Cardiac muscle cell (in vitro differentiated cells and primary cell): Measurements from ENCODE around the gene ST6GALNAC2. TPM values are rescaled to one million over a fixed set of nuclear protein-coding genes. Genes with fewer than 3 reads are reported as not detected.

Experiments
- DNase-seq, 2 donors: peaks; one replicate each; pipeline versions ENCODE4 v3.0.0 to v3.0.0-alpha.2; 2010 to 2017; ENCODE audit warnings: low read depth in 1 of 2, low spot score in 1 of 2
- H3K27ac ChIP-seq: fragments of 200-600 bp; sonication (generic); 2 replicates; pipeline ENCODE4 v1.5.1; 2016
- H3K27me3 ChIP-seq: fragments of 200-600 bp; sonication (generic); 2 replicates; pipeline ENCODE4 v1.6.0; 2016; ENCODE audit warnings: control low read depth
- H3K36me3 ChIP-seq: fragments of 200-600 bp; sonication (generic); 2 replicates; pipeline ENCODE4 v1.5.1; 2016; ENCODE audit warnings: control low read depth
- H3K4me1 ChIP-seq: fragments of 200-600 bp; sonication (generic); 2 replicates; pipeline ENCODE4 v1.8.1; 2017; ENCODE audit warnings: low read depth, mild to moderate bottlenecking, mixed run types
- H3K4me3 ChIP-seq: fragments of 200-600 bp; sonication (generic); 2 replicates; pipeline ENCODE4 v1.5.1; 2016; ENCODE audit warnings: mild to moderate bottlenecking
- H3K9me3 ChIP-seq: fragments of 200-600 bp; sonication (generic); 2 replicates; pipeline ENCODE4 v1.5.1; 2017; ENCODE audit warnings: low read depth, mild to moderate bottlenecking, control low read depth
- polyA plus RNA-seq: library from polyadenylated mRNA; unstranded; fragments of >200 nt; fragmentation: Nextera tagmentation; extraction: Ambion mirVana; gene quantifications from 2 replicates; pipeline ENCODE4 v1.2.1, GENCODE V29; 2016
- total RNA-seq: library from RNA; depleted of rRNA; stranded (reverse); fragments of >200 nt; gene quantifications from 2 replicates; pipeline ENCODE4 v1.2.3, GENCODE V29; 2016
- TF ChIP-seq, protein P1 (sequence below): IDR thresholded peaks from 2 replicates; pipeline ENCODE4 v1.5.1; 2012; ENCODE audit warnings: low read depth, mild to moderate bottlenecking, low read length

The ST6GALNAC2 gene
- total and polyA plus RNA-seq, 2 experiments from 2014 or later: 0.88 to 1.0 TPM

DNA sequence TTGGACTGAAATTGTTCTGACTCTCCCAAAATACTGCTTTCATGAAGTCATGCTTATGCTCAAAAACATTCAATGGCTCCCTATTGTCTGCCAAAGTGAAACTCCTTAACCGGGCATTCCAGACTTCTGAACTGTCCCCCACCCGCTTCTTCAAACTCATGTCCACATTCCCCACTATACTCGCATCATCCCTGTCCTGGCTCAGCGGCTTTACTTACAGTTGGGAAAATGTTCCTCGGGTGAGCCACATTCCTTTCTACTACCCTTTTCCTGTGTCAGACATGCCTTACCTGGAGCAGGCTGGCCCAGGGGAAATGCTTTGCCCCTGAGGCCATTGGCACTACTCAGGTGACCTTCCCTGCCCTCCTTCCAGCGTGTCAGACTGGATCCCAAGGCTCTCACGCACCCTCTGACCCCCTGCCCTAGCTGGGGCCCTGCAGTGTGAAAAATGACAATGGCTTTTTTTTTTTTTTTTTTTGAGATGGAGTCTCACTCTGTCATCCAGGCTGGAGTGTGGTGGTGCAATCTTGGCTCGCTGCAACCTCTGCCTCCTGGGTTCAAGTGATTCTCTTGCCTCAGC is 53.5 kb downstream of the ST6GALNAC2 start:
- DNase-seq: peak in 1 of 2 donors; percentile 28
- Histone ChIP-seq H3K9me3 (no peaks in the 10 kb centered on the region), H3K27me3 (peaks cover 10% of the 10 kb centered on the region), H3K36me3 (no peaks in the 10 kb centered on the region), H3K4me3 (no peak overlapping the region), H3K4me1 (peaks cover 26% of the 10 kb centered on the region), H3K27ac (no peak overlapping the region)
- TF ChIP-seq, protein P1, sequence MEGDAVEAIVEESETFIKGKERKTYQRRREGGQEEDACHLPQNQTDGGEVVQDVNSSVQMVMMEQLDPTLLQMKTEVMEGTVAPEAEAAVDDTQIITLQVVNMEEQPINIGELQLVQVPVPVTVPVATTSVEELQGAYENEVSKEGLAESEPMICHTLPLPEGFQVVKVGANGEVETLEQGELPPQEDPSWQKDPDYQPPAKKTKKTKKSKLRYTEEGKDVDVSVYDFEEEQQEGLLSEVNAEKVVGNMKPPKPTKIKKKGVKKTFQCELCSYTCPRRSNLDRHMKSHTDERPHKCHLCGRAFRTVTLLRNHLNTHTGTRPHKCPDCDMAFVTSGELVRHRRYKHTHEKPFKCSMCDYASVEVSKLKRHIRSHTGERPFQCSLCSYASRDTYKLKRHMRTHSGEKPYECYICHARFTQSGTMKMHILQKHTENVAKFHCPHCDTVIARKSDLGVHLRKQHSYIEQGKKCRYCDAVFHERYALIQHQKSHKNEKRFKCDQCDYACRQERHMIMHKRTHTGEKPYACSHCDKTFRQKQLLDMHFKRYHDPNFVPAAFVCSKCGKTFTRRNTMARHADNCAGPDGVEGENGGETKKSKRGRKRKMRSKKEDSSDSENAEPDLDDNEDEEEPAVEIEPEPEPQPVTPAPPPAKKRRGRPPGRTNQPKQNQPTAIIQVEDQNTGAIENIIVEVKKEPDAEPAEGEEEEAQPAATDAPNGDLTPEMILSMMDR: no peak

DNA sequence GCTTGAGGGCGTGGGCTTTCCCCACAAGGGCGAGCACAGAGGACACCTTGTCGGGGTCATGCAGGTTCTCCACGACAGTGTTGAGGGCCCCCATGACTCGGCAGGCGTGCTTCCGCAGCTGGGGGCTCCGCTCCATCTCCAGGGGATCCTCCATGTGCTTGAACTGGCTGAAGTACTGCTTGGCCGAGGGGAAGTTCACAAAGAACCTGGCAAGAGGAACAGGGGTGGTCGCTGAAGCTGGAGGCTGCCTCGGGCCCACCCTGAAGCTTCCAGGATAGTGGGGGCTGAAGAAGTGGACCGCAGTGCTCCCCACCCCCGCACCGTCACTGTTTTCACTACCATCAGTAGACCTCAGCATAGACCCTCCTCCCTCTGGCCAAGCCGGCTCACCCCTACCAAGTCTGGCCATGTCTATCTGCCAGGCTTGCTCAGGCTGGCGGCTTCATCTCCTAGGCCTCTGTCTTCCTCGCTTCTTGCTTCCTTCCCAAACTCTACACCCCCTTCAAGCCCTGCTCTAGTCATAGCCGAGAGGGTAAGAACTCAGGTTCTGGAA is 54.1 kb downstream of the ST6GALNAC2 start:
- no peak for DNase-seq
- H3K36me3 ChIP-seq: no peaks in the 10 kb centered on the region
- H3K4me3 ChIP-seq: no peak overlapping the region
- H3K27me3 ChIP-seq: peaks cover 4% of the 10 kb centered on the region
- TF ChIP-seq, protein P1: no peak
- peaks cover 26% of the 10 kb centered on the region for H3K4me1 ChIP-seq
- H3K27ac ChIP-seq: no peak overlapping the region
- no peaks in the 10 kb centered on the region for H3K9me3 ChIP-seq

DNA sequence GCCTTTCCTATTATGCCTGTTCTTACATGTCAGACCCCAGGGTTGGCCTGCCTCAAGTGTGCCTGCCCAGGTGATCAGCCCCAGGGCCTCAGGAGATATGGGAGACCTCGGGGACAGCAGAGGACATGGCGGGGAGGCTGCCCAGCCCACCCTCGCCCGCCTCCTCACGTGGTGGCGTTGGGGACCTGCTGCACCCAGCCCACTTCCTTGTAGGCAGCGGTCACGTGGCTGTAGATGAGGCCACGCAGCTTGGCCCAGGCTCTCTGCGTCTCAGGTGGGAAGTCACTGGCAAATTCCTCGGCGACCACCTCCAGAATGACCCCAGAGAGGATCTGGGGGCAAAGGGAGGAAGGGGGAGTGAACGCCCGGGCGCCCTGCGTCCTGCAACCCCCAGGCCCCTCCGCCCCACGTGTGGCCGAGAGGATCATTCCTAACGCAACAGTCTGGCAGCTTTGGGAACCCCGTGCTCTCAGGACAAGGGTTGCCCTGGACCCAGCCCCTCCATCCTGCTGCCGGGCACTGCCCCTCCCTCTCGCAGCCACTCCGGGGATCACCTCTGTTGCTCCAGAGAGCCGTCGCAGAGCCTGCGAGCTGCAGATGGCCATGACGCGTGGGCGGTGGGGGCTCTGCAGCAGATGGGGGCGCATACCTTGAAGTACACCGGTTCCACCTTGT is 54.7 kb downstream of the ST6GALNAC2 start:
- no peak for DNase-seq
- Histone ChIP-seq H3K4me3 (no peak overlapping the region), H3K4me1 (peaks cover 26% of the 10 kb centered on the region), H3K27ac (no peak overlapping the region), H3K27me3 (no peaks in the 10 kb centered on the region), H3K9me3 (no peaks in the 10 kb centered on the region), H3K36me3 (no peaks in the 10 kb centered on the region)
- TF ChIP-seq, protein P1: no peak

DNA sequence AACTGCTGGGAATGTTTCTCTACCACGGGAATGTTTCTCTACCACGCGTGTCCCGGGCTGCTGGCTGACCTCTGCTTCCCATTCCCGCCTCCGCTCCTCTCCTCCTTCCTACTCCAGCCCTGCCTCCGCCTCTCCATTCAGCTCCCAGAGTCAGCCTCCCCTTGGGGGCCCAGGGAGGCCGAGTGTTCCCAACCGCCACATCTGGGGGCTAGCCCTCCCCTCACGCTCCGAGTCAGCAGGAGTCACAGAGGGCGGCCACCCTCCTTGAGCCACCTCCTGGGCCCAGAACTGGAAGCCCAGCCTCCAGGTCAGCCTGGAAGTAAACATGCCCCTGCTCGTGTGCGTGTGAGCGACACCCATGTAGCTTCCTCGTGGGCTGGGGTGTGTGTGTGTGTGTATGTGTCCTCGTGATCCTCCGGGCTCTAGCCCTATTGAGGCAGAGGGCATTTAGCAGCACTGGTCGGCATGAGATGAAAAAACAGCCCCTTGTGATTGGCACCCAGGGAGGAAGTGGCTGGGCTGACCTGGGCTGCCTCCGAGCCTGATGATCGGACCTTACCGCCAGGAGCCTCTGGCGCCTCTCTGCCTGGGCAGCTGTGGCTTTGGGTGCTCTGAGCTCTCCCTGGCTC is 55.5 kb downstream of the ST6GALNAC2 start:
- H3K27me3 ChIP-seq: no peaks in the 10 kb centered on the region
- peak overlapping the region; percentile 30 for H3K27ac ChIP-seq
- no peaks in the 10 kb centered on the region for H3K36me3 ChIP-seq
- H3K9me3 ChIP-seq: no peaks in the 10 kb centered on the region
- peak in 1 of 2 donors; percentile 80 for DNase-seq
- TF ChIP-seq, protein P1: no peak
- peaks cover 21% of the 10 kb centered on the region for H3K4me1 ChIP-seq
- H3K4me3 ChIP-seq: no peak overlapping the region

DNA sequence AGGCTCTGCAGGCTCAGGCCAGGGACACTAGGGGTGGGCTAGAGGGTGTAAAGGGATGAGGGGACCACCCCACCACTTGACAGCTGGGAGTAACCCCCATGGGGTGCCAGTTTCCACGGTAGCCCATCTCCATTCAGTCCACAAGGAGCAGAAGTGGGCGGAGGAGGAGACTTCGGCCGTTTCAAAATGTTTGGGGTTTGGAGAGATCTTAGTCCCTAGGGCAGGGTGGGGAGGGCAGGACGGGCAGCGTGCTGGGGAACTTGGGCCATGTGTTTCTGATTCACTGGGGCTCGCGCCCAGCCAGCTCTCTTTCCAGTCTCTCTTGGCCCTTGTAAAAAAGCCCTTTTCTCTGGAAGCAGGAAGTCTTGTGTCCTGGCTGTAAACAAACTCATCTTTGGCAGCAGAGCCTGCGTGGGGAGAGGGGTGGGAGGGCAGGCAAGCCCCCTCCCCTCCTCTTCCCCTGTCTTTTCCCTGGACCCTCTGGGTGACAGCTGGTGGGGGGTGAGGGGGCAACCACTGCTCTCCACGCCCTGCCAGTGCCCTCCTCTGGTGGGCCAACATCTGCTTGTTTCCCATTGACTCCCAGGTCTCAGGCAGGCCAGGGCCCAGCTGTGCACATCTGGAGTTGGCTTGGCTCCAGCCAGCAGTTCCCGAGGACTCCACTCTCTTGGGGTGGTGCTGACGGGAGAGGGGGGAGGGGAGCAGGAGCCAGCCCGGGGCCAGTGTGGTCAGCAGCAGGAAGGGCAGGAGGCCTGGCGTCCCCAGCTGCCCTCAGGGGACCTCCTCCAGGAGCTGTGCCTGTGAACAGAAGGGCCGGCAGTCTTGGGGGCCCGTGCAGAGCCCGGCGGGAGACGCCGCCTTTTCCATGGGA is 56.2 kb downstream of the ST6GALNAC2 start:
- TF ChIP-seq, protein P1: no peak
- Histone ChIP-seq H3K27ac (peak overlapping the region; percentile 30), H3K9me3 (no peaks in the 10 kb centered on the region), H3K27me3 (no peaks in the 10 kb centered on the region), H3K4me1 (peaks cover 13% of the 10 kb centered on the region), H3K36me3 (no peaks in the 10 kb centered on the region), H3K4me3 (no peak overlapping the region)
- peak; percentile 49 to 96 for DNase-seq
